HG02588 (cell line): Measurements from ENCODE around the gene KDM2A.

ENCODE experiments used
- ATAC-seq: cut with Tn5 transposase; IDR thresholded peaks from one replicate; pipeline ENCODE4 v1.9.1; 2021; ENCODE audit warnings: mild to moderate bottlenecking, moderate library complexity; ENCODE audit not compliant: unreplicated experiment

KDM2A gene

DNA sequence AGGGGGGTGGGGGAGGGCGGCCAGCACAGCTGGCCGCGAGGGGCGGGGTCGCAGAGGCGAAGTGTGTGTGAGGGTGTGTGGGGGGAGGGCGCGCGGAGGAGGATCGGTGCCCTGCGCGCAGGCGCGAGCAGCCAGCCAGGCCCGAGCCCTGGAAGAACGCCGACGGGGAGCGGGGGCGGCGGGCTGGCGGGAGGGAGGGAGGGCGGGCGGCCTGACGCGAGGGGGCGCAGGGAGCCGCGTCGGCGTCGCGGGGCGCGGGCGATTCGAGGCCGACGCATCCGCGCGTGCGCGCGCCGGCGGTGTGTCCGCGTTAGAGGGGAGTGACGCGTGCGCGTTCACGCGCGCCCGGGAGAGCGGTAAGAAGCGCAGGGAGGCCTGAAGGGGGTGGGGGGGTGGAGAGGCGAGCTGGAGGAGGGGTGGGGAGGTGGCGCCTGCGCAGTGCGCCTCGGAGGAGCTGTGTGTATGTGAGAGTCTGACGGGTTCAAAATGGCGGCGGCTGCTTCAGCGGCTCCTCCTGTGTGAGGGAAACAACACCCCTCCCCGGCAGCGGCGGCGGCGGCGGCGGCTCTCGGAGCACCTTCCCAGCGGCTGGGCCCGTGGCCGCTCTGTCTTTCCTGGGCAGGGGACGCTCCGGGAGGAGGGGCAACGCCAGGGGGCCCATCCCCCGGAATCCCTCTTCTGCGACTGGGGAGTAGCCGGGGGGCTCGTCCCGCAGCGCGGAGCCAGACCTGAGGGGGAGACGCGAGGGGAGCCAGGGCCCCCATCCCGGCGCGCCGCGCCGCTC, at the start of gene KDM2A:
Gene KDM2A (plus strand): TSS at position 463 of the 784 bp plus-strand sequence. CDS start 2,054 bp downstream, outside the sequence.
- ATAC-seq, result peak; percentile 70

DNA sequence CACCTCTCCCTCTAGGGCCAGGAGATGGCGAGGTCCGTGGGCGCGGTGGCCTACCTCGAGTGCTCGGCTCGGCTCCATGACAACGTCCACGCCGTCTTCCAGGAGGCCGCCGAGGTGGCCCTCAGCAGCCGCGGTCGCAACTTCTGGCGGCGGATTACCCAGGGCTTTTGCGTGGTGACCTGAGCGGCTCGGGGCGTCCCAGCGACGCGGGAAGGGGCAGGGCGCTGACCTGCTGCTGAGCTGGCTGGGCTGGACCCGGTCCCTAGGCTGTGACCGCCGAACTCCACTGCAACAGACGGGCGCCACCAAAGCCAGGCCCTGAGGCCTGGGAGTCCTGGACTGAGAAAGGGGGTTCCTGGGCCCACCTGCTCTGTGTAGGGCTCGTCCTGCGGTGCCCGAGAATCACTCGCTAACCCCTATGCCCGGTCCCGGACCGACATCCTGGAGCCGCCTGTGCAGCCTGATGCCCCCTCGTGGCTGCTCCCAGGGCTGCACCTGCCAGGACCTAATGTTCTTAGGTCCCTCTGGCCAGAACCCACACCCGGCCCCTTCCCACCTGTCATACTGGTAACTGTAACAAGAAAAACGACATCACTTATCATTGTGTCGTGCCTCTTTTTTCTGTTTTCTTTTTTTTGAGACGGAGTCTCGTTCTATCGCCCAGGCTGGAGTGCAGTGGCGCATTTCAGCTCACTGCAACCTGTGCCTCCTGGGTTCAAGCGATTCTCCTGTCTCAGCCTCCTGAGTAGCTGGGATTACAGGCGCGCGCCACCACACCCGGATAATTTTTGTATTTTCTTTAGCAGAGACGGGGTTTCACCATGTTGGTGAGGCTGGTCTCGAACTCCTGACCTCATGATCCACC, 47.4 kb upstream of the KDM2A start:
- ATAC-seq, result no peak

DNA sequence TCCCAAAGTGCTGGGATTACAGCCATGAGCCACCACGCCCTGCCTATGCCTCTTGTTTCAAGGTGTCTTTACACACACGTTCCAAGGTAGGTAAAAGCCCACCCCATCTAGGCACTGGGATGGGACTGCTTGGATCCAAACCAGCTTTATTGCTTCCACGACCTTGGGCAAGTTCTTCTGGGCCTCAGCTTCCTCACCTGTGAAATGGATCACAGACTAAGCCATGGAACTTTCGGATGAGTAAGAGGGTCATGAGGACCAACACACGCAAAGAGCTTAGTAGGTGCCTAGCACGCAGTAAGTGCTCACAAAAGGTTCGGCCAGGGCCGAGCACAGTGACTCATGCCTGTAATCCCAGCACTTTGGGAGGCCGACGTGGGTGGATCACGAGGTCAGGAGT, 46.8 kb upstream of the KDM2A start:
- ATAC-seq, result no peak

DNA sequence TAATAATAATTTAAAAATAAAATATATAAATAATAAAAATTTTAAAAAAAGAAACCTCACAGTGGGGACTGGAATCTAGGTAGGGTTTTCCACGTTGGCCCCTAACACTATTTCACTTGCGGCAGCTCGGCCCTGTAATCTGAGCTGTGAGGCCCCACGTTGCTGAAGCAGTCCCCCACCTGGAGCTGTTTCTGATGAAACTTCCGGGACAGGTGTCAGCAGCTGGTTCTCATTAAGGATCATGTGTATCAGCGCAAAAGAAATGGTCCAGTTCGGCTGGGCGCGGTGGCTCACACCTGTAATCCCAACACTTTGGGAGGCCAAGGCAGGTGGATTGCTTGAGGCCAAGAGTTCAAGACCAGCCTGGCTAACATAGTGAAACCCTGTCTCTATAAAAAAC, 45.2 kb upstream of the KDM2A start:
- ATAC-seq, result no peak

DNA sequence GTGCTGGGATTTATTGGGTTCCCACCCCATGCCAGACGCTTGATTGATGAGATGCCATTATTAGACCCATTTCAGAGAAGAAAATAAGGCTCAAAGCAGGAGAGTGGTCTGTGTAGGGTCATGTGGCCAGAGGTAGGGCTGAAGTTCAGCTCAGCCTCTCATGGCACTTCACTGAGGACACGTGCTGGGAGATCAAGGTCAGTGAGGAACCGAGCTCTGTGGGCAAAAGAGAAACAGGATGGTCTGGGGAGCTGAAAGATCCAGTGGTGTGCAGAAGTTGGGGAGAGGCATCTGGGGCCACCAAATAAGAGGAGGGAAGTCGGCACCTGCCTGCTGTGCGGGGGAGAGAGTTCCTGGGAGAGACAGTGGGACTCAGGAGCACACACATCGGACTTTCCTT, 42.9 kb upstream of the KDM2A start:
- no peak for ATAC-seq

DNA sequence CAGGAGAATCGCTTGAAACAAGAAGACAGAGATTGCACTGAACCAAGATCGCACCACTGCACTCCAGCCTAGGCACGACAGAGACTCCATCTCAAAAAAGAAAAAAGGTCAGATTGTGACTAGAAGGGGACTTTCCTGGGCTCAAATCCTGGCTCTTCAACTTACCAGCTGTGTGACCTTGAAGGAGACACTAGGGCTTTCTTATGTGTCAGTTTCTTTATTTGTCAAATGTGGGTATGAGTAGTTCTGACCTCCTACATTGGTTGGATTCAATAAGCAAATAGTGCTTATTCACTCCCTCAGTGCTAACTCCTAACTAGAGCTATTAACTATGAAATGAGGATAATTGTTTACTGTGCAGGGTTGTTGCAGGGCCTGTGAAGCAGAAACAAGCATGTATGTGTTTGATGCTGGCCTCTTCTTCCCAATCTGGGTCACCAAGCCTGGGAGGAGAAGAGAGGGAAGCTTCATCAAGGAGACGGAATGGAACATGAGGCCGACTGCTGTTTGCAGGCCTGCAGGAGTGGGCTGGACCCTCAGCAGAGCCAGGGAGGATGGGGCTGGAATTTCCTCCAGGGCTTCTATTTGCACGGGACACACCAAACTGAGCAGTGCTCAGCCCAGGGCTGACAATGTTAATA, 39.9 kb upstream of the KDM2A start:
- no peak for ATAC-seq

DNA sequence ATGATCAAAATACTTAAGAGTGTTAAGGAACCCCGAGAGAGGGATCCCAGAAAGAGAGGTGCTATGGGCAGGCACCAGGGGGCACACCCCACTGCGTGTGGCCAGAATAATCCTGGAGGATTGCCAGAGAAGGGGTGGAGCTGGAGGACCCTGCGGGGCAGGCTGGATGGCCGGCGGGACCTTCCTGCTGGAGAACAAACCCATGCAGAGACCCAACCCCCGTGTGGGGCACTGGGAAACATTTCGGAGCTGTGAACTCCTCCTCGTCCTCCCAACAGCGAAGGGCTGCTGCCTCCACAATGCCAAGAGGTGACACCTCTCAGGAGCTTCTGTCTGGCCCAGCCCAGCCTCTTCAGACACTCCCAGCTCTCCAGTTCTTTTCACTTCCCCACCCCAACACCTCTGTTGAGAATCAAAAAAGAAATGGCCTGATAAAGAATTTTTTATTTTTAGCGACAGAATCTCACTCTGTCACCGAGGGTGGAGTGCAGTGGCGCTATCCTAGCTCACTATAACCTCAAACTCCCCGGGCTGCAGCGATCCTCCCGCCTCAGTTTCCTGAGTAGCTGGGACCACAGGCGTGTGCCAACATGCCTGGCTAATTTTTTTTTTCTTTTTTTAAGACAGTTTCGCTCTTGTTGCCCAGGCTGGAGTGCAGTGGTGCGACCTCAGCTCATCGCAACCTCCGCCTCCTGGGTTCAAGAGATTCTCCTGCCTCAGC, 36.8 kb upstream of the KDM2A start:
- ATAC-seq, result no peak

DNA sequence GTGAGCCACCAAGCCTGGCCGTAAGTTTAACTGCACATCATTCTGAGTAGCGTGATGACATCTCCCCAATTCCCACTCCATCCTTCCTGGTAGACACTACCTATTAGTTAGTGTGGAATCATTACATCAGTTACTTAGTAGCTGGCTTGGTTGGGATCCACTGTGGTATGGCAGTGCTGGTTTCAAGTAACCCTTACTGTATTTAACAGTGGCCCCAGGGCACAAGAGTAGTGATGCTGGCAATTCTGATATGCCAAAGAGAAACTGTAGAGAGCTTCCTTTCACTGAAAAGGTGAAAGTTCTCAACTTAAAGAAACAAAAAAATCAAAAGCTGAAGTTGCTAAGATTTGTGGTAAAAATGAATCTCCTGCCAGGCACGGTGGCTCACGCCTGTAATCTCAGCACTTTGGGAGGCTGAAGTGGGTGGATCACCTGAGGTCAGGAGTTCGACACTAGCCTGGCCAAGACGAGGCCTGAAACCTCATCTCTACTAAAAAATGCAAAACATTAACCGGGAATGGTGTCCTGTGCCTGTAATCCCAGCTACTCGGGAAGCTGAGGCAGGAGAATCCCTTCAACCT, 35.2 kb upstream of the KDM2A start:
- ATAC-seq, result no peak

DNA sequence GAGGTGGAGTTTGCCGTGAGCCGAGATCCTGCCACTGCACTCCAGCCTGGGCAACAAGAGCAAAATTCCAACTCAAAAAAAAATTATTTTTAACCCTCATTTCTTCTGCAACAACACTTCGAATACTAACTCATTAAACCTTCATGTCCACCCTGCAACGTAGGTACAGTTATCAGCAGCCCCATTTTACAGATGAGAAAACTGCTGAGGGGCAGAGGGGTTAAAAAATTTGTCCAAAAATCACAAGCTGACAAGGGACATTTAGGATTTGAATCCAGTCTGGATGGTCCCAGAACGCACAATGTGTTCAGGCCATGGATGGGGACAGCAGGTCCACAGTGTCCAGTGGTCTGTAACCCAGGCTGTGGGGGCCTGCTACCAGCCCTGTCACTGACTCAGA, 33.4 kb upstream of the KDM2A start:
- no peak for ATAC-seq

DNA sequence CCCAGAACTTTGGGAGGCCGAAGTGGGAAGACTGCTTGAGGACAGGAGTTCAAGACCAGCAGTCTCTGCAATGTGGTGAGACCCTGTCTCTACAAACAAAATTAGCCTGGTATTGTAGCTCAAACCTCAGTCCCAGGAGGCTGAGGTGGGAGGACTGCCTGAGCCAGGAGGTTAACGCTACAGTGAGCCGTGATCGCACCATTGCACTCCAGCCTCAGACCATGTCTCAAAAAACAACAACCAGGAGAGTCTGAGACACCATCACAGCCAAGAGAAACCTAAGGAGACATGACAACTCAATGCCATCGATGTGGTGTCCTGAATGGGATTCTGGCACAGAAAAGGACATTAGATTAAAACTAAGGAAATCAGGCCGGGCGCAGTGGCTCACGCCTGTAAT, 28.3 kb upstream of the KDM2A start:
- ATAC-seq, result no peak

DNA sequence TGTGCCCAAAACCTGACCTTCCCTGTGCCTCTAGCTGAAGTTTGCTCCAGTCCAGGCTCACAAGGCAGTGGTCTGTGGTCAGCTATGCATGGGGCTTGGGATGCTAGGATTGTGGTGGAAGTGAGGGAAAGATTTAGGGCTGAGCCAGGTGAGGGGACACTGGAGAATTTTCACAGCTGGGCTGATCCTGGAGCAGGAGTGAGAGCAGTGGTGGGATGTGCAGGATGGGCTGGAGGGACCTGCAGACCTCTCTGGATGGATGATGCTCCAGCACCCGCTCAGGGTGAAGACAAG, 23.9 kb upstream of the KDM2A start:
- ATAC-seq, result no peak

DNA sequence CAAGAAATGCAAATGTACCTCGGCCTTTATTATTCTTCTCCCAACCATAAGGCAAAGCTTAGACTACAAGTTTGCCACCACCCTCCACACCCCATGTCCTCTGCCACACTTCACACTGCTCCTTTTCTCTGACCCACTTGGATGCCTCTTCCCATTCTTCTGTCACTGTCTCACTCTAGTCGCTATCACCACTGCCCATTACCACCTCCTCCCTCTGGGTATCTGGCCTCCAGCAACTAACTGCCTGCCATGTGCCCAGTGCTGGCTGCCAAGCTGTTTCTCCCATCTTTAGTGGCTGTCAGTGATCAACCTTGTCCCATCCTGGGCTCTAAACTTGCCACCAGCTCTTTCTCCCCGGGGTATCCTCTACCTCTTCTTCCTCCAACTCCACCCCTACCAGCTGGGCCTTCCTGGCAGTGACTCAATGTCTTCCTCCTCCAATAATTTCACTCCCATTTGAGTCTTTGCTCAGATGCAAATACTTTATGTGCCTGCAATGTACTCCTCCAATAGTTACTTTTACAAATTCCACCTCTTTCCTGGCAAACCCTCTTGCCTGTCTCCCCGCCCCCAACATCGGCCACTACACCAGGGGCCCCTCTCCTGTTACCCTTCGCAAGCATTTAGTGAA, 20.1 kb upstream of the KDM2A start:
- no peak for ATAC-seq

DNA sequence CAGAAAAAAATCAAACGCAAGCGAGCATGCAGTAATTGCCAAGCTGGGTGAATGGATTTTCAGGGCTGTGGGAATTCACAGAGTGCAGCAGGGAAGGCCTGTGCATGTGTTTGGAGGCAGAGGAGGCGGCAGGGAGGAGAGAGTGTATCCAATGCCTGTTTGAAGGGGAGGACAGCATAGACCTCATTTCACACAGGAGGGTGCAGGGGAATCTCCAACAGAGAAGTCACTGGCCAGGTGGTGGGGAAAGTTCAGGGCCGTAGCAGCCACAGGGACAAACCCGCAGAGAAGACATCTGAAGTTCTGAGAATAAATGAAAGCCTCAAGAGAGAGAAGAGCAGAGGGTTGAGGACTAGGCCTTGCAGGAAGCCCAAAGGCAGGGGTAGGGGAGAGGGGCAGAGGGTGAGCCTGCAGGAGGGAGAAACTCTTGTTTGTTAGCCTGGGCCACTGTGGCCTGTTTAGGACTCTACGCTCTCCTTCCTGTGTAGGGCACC, 19.2 kb upstream of the KDM2A start:
- no peak for ATAC-seq

DNA sequence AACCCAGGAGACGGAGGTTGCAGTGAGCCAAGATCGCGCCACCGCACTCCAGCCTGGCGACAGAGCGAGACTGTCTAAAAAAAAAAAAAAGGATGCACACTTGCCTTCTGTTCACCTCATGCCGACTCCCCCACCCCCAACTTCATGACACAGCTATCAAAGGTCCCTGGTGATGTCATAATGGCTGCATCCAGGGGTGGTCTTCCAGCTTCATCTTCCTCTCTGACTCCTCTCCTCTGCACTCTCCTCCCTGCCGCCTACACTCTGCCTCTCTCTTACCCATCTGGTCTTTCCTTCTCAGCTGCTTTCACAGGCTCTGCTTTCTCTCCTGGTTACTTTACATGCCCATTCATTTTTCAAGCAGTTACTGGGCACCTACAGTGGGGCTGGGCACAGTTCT, 16.4 kb upstream of the KDM2A start:
- no peak for ATAC-seq

DNA sequence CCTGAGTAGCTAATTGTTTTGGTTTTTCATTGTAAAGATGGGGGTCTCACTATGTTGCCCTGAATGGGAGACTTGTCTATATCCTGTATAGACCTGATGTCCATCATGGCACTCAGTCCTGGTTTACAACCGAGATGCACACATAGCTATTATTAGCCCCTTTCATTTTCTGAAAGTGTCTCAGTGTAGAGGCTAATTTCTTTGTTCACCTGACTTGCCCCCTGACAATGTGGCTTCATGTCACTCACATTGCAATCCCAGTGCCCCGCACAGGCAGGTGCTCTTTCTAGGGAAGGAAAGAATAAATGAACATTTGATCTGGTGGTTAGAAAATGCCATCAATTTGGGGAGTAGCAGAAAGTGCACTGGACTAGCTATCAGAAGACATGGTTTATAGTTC, 13.1 kb upstream of the KDM2A start:
- no peak for ATAC-seq

DNA sequence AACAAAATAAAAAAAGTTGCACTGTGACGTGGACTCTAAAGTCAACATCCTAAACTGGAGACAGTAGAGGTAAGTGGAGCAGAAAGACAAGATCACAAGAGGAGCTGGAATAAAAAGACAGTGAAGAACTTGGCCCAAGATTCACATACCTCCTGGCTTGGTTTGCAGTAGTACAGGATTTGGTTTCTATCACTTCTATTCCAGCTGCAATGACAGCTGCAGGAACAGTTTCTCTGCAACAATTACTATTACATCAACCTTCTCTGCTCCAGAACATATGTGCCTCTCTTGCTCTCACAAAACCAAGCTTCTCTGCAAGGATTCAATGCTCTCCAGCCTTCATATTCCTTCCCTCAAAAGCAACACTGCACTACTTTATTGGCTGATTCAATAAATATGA, 7.8 kb upstream of the KDM2A start:
- no peak for ATAC-seq

DNA sequence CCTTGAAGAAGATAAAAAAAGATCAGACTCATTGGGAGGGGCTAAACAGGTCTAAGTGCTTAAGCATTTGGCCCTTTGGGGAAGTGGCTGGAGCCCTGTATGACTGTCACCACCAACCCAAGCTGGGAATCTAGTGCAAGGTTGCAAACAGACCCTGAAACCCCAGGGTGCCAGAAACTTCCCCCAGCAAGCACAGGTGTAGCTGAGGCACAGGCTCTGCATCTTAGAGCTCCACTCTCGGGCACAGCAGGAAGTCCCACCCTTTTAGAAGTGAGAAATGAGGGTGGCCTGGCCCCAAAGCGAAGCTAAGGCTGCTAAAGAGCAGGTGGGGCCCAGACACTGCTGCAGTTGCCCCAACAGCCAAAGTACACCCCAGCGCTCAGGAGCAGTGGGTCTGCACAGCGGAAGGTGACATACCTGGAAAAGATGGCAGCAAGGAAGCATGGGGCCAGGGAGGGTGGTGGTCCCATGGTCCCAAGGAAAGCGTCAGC, 5.8 kb upstream of the KDM2A start:
- peak; percentile 68 for ATAC-seq

DNA sequence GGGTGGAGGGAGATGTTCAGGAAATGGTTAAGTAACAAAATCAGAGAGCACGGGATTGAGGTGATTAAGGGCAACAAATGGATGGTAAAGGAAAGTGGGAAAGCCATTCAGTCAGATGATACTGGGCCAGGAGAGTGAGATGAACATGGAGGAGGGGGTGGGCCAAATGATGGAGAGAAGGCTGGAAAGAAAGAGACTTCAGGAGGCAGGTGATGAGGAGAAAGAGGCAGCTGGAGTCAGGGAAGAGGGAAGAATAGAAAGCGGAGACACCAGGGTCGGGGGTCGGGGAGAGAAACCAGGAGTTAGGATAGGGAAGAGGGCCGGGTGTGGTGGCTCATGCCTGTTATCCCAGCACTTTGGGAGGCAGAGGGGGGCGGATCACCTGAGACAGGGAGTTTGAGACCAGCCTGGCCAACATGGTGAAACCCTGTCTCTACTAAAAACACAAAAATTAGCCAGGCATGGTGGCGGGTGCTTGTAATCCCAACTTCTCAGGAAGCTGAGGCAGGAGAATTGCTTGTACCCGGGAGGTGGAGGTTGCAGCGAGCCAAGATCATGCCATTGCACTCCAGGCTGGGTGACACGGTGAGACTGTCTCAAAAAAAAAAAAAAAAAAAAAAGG, 4.7 kb upstream of the KDM2A start:
- no peak for ATAC-seq

DNA sequence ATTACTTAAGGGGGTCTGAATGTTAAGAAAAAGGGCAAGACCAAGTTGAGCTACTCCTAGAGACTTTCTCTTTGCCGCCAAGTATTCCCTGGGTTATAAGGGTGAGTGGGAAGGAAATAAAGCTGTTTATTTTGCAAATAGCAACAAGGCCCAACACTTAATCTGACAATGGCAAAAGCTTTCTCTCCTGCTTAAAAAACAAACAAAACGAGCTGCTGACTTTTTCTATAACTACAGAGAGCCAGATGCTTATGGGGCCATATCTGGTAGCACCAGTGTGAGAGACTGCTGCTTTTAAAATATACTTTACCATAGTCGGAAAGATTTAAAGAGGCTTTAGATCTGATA, 2.3 kb upstream of the KDM2A start:
- no peak for ATAC-seq

DNA sequence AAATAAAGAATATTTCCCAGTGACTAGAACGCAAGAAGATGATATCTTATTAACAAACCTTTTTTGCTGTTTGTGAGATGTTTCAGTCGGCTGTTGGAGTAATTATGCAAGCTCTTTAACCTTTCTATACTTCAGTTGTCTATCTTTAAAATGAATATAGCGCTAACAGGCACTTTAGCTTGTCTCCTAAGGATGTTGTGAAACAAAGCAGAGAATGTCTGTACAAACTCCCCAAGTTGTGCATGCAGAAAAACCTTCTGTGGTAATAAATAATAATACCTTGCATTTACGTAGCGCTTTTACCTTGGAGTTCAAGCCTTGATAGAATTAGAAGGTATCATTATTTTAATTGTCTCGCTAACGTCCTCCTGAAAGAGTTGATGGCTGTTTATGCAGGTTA, 1.9 kb upstream of the KDM2A start:
- no peak for ATAC-seq
